ENCODE results near the gene OR9A4.

- TF ChIP-seq CTCF (IDR thresholded peaks at IDR 0.05), result no peak
- TF ChIP-seq EZH2 (IDR thresholded peaks at IDR 0.05), result no peak
Observed at GRCh38 chr7:141891336-141891735, 24.9 kb upstream of the OR9A4 start.
